GM12892 (cell line): ENCODE measurements around the gene ADIRF.

Source experiments
- POLR2A ChIP-seq: IDR thresholded peaks from 2 replicates; pipeline ENCODE4 v1.6.1; 2011; ENCODE audit warnings: low read depth, low read length, control low read depth
- POLR2AphosphoS5 ChIP-seq: IDR thresholded peaks from 2 replicates; pipeline ENCODE4 v1.6.1; 2011; ENCODE audit warnings: low read depth, low read length, control low read depth
- TAF1 ChIP-seq: IDR thresholded peaks from 2 replicates; pipeline ENCODE4 v1.6.1; 2011; ENCODE audit warnings: low read depth, mild to moderate bottlenecking, control low read depth, low read length, borderline replicate concordance

GRCh38 chr10:87000491-87000890 is 32.2 kb downstream of the ADIRF start:
- TF ChIP-seq POLR2A (no peak), POLR2AphosphoS5 (no peak), TAF1 (no peak)
